Measurements from ENCODE around the gene ZNF580.

ZNF580 gene

DNA sequence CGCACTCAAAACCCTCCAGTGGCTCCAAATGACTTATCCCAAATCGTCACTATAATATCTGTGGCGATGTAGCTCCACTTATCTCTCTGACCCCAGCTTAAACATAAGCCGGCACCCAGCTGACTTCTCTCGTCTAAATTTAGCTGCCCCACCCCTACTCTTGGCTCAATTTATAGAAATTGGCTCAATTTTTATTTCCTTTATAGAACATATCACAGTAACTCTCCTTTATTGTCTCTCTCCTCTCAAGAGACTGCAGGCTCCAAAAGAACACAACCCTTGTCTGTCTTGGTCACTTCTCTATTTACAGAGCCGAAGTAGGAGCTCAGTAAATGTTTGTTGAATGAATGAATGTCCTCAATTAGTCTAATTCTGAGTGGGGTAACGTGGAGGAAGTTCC is 17.2 kb upstream of the ZNF580 start:
- H3K36me3 ChIP-seq (ENCODE audit: control insufficient read depth in 2 of 2, insufficient read depth in 1 of 2, low read length in 2 of 2), result peaks cover 0 to 5% of the 10 kb centered on the region in 2 experiments; a peak in 1 of 3 replicates
- TF ChIP-seq ZNF202 (tag by site-specific recombination; IDR thresholded peaks at IDR 0.05; ENCODE audit: borderline replicate concordance) (no peak), ZNF157 (tag by site-specific recombination; IDR thresholded peaks at IDR 0.05) (no peak), ZFP41 (tag by site-specific recombination; IDR thresholded peaks at IDR 0.05; ENCODE audit: borderline replicate concordance) (no peak), ZNF776 (tag by site-specific recombination; IDR thresholded peaks at IDR 0.05; ENCODE audit: borderline replicate concordance) (no peak), ZNF704 (tag by site-specific recombination; IDR thresholded peaks at IDR 0.05) (no peak), EGR2 (tag by site-specific recombination; IDR thresholded peaks at IDR 0.05; ENCODE audit: low read depth) (no peak), ZNF155 (tag by site-specific recombination; IDR thresholded peaks at IDR 0.05) (no peak), SP3 (tag by site-specific recombination; IDR thresholded peaks at IDR 0.05) (no peak), ZNF510 (tag by site-specific recombination; IDR thresholded peaks at IDR 0.05; ENCODE audit: insufficient replicate concordance) (no peak)
- TF ChIP-seq, protein P1, sequence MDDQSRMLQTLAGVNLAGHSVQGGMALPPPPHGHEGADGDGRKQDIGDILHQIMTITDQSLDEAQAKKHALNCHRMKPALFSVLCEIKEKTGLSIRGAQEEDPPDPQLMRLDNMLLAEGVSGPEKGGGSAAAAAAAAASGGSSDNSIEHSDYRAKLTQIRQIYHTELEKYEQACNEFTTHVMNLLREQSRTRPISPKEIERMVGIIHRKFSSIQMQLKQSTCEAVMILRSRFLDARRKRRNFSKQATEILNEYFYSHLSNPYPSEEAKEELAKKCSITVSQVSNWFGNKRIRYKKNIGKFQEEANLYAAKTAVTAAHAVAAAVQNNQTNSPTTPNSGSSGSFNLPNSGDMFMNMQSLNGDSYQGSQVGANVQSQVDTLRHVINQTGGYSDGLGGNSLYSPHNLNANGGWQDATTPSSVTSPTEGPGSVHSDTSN (CRISPR knock-in tag; IDR thresholded peaks at IDR 0.05), result no peak
- ChIA-PET CTCF (interaction anchor here (0.9 to 5.3 kb wide), 10 partner anchors 8 to 156 kb away, joined by 3 to 30 read pairs (median 6); partner anchors contain the start of gene ZNF865), POLR2A (interaction anchor here (1.0 to 9.1 kb wide), 3 partner anchors 18 to 216 kb away, joined by 5 to 75 read pairs (median 6); partner anchors contain the start of genes FIZ1, UBE2S and ZNF865)
- no peaks in the 10 kb centered on the region for H3K9me3 ChIP-seq (ENCODE audit: control insufficient read depth, insufficient read depth, low read depth, low read length)
- peak overlapping the region; percentile 33 for H3K4me3 ChIP-seq (ENCODE audit: low read depth, low read length)
- H3K27ac ChIP-seq (ENCODE audit: extremely low read depth, low read depth, low read length), result no peak overlapping the region
- H3K4me1 ChIP-seq (ENCODE audit: control insufficient read depth, insufficient read depth, low read length), result peaks cover 5% of the 10 kb centered on the region

DNA sequence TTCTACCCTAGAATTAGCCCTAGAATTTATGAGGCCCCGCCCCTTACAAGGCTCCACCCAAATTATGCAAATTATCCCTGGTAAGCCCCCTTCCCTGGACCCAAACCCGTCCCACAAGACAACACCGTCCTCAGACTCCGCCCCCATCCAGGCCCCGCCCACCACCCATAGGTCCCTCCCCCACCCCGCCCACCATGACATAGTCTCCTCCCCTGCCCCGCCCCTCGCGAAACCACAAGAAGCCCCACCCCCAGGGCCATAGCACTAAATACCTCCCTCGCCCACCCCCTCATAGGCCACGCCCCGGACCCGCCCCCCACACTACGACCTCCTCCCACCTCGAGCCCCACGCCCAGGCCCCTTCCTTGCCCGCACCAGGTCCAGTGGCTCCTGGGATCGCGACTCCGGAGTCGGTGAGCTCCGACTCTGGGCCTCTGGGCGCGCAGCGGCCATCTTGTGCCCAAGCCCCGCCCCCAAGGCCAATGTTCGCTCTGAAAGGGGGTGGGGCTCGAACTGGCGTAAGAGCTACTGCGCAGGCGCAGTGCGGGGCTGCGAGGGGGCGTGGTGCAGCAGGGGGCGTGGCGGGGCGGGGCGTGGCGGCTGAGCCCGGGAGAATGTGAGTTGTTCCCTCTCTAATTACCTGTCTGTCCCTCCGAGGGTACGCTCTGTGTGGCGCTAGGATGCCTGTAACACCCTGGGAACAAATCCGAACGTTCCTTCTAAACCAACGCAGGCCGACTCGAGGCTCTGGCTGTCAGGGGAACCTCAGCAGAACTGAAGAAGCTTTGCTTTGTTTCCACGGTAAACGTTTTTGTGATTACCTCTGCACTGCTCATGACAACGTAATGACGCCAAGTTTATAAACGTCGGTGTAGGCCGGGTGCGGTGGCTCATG is 16.4 kb upstream of the ZNF580 start, which contains the start of gene ZNF784:
TSS of gene ZNF784 (minus strand) at position 458 of the 895 bp plus-strand sequence. CDS start at position 453, 5 bp downstream.
- H3K4me3 ChIP-seq (ENCODE audit: low read depth, low read length), result peak within 1 kb of the TSS; percentile 88
- peaks cover 0 to 5% of the 10 kb centered on the region in 2 experiments; a peak in 1 of 3 replicates for H3K36me3 ChIP-seq (ENCODE audit: control insufficient read depth in 2 of 2, insufficient read depth in 1 of 2, low read length in 2 of 2)
- POLR2A ChIA-PET, result interaction anchor here (0.6 to 9.1 kb wide), 40 partner anchors 8 to 1161 kb away, joined by 3 to 75 read pairs (median 4); partner anchors contain the start of genes CCDC106, DNAAF3, FIZ1 and ISOC2
- peaks cover 5% of the 10 kb centered on the region for H3K4me1 ChIP-seq (ENCODE audit: control insufficient read depth, insufficient read depth, low read length)
- CTCF ChIA-PET, result interaction anchor here (0.5 to 5.3 kb wide), 21 partner anchors 9 to 747 kb away, joined by 3 to 30 read pairs (median 4); partner anchors contain the start of gene ZNF865
- H3K9me3 ChIP-seq (ENCODE audit: control insufficient read depth, insufficient read depth, low read depth, low read length), result no peaks in the 10 kb centered on the region
- H3K27ac ChIP-seq (ENCODE audit: extremely low read depth, low read depth, low read length), result peak within 1 kb of the TSS; percentile 87
- TF ChIP-seq ZNF366 (tag by site-specific recombination; conservative IDR thresholded peaks at IDR 0.05), result peak; percentile 61
- TF ChIP-seq ZNF654 (tag by site-specific recombination; IDR thresholded peaks at IDR 0.05; ENCODE audit: low read depth), result no peak
- TF ChIP-seq ZNF596 (tag by site-specific recombination; IDR thresholded peaks at IDR 0.05), result no peak
- no peak for TF ChIP-seq ZNF121 (tag by site-specific recombination; IDR thresholded peaks at IDR 0.05)
- no peak for TF ChIP-seq ZNF433 (tag by site-specific recombination; IDR thresholded peaks at IDR 0.05; ENCODE audit: low read depth)
- 0 out of 2 replicates have a peak, but pooled peaks have one; percentile 15 for TF ChIP-seq ZFP69B (tag by site-specific recombination; IDR thresholded peaks at IDR 0.05)
- 0 out of 2 replicates have a peak, but pooled peaks have one; percentile 30 for TF ChIP-seq ZNF660 (tag by site-specific recombination; IDR thresholded peaks at IDR 0.05)
- no peak for TF ChIP-seq ZNF112 (tag by site-specific recombination; IDR thresholded peaks at IDR 0.05)
- TF ChIP-seq ZNF692 (tag by site-specific recombination; IDR thresholded peaks at IDR 0.05), result no peak; the same call in 1 of the 2 replicates
- no peak for TF ChIP-seq ZNF354C (tag by site-specific recombination; IDR thresholded peaks at IDR 0.05; ENCODE audit: borderline replicate concordance, low read depth)
- no peak for TF ChIP-seq SETDB1 (IDR thresholded peaks at IDR 0.05; ENCODE audit: insufficient read length, low read length)
- TF ChIP-seq ZBTB48 (tag by site-specific recombination; IDR thresholded peaks at IDR 0.05), result no peak
- TF ChIP-seq ZNF544 (tag by site-specific recombination; IDR thresholded peaks at IDR 0.05), result no peak
- TF ChIP-seq KLF9 (tag by site-specific recombination; IDR thresholded peaks at IDR 0.05; ENCODE audit: low read depth), result peak; percentile 100
- TF ChIP-seq, protein P2, sequence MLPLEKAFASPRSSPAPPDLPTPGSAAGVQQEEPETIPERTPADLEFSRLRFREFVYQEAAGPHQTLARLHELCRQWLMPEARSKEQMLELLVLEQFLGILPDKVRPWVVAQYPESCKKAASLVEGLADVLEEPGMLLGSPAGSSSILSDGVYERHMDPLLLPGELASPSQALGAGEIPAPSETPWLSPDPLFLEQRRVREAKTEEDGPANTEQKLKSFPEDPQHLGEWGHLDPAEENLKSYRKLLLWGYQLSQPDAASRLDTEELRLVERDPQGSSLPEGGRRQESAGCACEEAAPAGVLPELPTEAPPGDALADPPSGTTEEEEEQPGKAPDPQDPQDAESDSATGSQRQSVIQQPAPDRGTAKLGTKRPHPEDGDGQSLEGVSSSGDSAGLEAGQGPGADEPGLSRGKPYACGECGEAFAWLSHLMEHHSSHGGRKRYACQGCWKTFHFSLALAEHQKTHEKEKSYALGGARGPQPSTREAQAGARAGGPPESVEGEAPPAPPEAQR (tag by site-specific recombination; IDR thresholded peaks at IDR 0.05), result no peak

Data from HEK293 (cell line).